Measurements from ENCODE around the gene GSK3B. TPM values are rescaled to one million over a fixed set of nuclear protein-coding genes. Genes with fewer than 3 reads are reported as not detected.

GSK3B gene
- total RNA-seq, 3 donors from 2014 or later: 34.6 to 46.1 (median 42.0) TPM

DNA sequence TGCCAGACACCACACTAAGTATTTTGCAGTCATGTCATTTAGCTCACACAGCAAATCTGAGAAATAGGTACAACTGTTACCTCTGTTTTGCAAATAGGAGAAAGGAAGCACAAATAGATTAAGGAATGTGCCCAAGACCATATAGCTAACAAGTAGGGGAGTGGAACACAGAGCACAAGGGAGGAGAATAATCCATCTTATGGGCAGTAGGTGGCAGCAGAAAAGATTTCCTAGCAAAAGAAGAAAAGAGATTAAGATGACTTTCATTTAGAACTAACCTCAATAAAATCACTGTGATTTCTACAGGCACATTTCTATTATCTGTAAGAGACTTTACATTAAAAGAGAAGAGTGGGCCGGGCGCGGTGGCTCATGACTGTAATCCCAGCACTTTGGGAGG is 263.2 kb downstream of the GSK3B start:
- no peaks in the 10 kb centered on the region for H3K4me1 ChIP-seq
- no peaks in the 10 kb centered on the region for H3K36me3 ChIP-seq
- DNase-seq (ENCODE audit: low spot score in 2 of 2): no peak
- TF ChIP-seq, protein P1, sequence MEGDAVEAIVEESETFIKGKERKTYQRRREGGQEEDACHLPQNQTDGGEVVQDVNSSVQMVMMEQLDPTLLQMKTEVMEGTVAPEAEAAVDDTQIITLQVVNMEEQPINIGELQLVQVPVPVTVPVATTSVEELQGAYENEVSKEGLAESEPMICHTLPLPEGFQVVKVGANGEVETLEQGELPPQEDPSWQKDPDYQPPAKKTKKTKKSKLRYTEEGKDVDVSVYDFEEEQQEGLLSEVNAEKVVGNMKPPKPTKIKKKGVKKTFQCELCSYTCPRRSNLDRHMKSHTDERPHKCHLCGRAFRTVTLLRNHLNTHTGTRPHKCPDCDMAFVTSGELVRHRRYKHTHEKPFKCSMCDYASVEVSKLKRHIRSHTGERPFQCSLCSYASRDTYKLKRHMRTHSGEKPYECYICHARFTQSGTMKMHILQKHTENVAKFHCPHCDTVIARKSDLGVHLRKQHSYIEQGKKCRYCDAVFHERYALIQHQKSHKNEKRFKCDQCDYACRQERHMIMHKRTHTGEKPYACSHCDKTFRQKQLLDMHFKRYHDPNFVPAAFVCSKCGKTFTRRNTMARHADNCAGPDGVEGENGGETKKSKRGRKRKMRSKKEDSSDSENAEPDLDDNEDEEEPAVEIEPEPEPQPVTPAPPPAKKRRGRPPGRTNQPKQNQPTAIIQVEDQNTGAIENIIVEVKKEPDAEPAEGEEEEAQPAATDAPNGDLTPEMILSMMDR (IDR thresholded peaks at IDR 0.05): no peak
- no peak for TF ChIP-seq POLR2A (IDR thresholded peaks at IDR 0.05)
- no peak for TF ChIP-seq POLR2AphosphoS5 (IDR thresholded peaks at IDR 0.05)
- H3K27ac ChIP-seq: no peak overlapping the region
- intact Hi-C loops (cut with DNase I; ENCODE audit: low total_unique reads): no loop called here
- no peaks in the 10 kb centered on the region for H3K27me3 ChIP-seq
- H3K9me3 ChIP-seq: no peaks in the 10 kb centered on the region
- no peak overlapping the region for H3K4me3 ChIP-seq

DNA sequence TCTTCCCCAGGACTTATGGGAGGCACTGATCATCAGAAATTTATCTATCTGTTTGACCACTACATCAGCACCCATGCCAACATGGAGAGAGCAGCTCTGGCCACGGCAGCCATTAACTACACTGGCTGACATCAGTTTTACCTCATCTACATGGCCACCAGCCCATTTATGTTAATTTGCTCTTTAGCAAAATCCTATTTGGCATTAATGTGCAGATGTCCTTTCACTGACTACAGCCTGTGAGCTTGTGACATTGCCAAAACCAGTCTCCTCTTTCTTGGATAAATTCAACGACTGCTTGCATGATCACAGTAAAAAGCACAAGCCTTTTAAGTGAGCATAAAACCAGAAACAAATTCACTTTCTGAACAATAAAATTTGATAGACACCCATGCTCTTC is 264.8 kb downstream of the GSK3B start:
- Histone ChIP-seq H3K36me3 (no peaks in the 10 kb centered on the region), H3K27ac (no peak overlapping the region), H3K27me3 (no peaks in the 10 kb centered on the region), H3K4me1 (no peaks in the 10 kb centered on the region), H3K4me3 (no peak overlapping the region), H3K9me3 (no peaks in the 10 kb centered on the region)
- intact Hi-C loops (cut with DNase I; ENCODE audit: low total_unique reads): no loop called here
- TF ChIP-seq, protein P1 (IDR thresholded peaks at IDR 0.05): no peak
- no peak for TF ChIP-seq POLR2A (IDR thresholded peaks at IDR 0.05)
- no peak for TF ChIP-seq POLR2AphosphoS5 (IDR thresholded peaks at IDR 0.05)
- DNase-seq (ENCODE audit: low spot score in 2 of 2): no peak

DNA sequence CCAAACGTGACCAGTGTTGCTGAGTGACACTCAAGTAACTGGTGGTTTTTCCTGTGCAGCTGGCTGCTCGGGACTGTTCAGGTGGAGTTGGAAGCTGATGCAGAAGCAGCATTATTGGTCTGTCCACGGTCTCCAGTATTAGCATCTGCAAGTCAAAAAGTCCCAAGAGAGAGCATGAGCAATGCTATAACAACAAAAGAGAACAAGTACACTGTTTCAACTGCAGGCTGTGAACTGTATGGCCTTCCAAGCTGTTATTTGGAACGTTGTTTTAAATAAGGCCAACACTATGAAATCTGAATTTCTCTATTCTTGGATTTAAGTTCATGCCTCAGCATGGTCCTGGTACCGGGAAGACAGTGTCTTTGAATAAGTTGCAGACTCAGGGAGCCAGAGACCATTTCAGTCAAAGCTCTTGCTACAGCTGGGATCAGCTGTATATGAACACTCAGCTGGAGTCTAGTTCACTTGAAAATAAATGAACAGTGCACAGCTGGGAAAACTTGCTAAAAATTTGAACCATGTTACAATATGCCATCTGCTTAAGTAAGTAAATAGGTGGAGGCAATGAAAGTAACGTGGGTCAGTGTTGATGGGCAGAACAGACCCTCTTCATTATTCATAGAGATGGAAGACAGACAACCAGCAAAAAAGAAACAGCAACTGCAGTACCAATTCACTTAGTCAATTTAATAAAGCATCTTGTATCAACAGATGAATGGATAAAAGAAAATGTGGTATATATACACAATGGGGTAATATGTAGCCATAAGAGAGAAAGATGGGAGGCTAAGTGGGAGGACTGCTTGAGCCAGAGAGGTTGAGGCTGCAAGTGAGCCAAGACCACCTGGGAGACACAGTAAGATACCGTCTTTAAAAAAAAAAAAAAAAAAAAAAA is 267.3 kb downstream of the GSK3B start:
- TF ChIP-seq, protein P1 (IDR thresholded peaks at IDR 0.05): no peak
- no peak for TF ChIP-seq POLR2AphosphoS5 (IDR thresholded peaks at IDR 0.05)
- TF ChIP-seq POLR2A (IDR thresholded peaks at IDR 0.05): no peak
- Histone ChIP-seq H3K27me3 (no peaks in the 10 kb centered on the region), H3K4me1 (no peaks in the 10 kb centered on the region), H3K27ac (no peak overlapping the region), H3K4me3 (no peak overlapping the region), H3K9me3 (no peaks in the 10 kb centered on the region), H3K36me3 (no peaks in the 10 kb centered on the region)
- intact Hi-C loops (cut with DNase I; ENCODE audit: low total_unique reads): no loop called here
- DNase-seq (ENCODE audit: low spot score in 2 of 2): no peak

DNA sequence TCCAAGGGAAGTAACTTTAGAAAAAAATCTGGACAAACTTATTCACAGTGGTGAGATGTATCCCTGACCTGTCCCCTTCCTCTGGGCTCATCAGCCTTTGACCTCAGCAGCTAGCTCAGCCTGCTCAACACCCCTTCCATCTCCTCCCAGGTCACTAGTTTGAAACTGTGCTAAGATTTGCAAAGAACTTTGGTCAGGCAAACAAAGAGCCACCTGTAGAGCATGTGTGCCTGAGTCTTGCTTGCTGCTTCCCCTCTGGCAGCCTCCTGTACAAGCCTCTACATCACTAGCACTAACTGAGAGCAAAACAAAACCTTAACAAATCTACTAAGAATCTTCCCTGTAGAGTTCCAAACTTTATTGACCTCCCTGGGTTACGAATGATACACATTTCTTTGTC is 268.4 kb downstream of the GSK3B start:
- TF ChIP-seq POLR2A (IDR thresholded peaks at IDR 0.05) (no peak), POLR2AphosphoS5 (IDR thresholded peaks at IDR 0.05) (no peak)
- TF ChIP-seq, protein P1 (IDR thresholded peaks at IDR 0.05): no peak
- Histone ChIP-seq H3K27ac (no peak overlapping the region), H3K27me3 (no peaks in the 10 kb centered on the region), H3K9me3 (no peaks in the 10 kb centered on the region), H3K4me1 (no peaks in the 10 kb centered on the region), H3K36me3 (no peaks in the 10 kb centered on the region), H3K4me3 (no peak overlapping the region)
- intact Hi-C loops (cut with DNase I; ENCODE audit: low total_unique reads): no loop called here
- no peak for DNase-seq (ENCODE audit: low spot score in 2 of 2)

DNA sequence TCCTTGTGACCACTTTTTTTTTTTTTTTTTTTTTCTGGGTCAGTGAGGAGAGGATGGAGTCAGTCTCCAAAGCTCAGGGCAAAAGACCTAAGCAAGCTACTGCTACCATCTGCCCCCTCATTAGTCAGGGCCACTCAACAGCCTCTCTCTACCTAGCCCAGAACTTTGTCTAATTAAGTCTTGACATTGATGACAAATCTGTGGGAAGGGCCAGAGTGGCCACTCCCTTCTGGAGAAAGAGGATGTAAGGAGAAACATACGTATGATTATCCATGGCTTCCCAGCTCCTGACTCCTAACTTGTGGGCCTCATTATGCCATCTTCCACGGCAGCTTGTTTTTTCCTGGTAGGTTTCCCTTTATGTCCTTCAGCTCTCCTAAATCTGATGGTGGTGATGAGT is 274.4 kb downstream of the GSK3B start:
- Histone ChIP-seq H3K4me1 (no peaks in the 10 kb centered on the region), H3K27me3 (peaks cover 0 to under 1% of the 10 kb centered on the region in 2 donors), H3K27ac (no peak overlapping the region), H3K4me3 (no peak overlapping the region), H3K36me3 (no peaks in the 10 kb centered on the region), H3K9me3 (no peaks in the 10 kb centered on the region)
- intact Hi-C loops (cut with DNase I; ENCODE audit: low total_unique reads): no loop called here
- DNase-seq (ENCODE audit: low spot score in 2 of 2): no peak
- TF ChIP-seq, protein P1 (IDR thresholded peaks at IDR 0.05): no peak
- no peak for TF ChIP-seq POLR2A (IDR thresholded peaks at IDR 0.05)
- no peak for TF ChIP-seq POLR2AphosphoS5 (IDR thresholded peaks at IDR 0.05)

Data from breast epithelium (tissue), 4 donors.